ENCODE data around the gene FAU. TPM values are rescaled to one million over a fixed set of nuclear protein-coding genes. Genes with fewer than 3 reads are reported as not detected.
A peak's percentile ranks its signal among the peaks of the same experiment; 100 is the strongest.

The FAU gene
- total and polyA plus RNA-seq, 10 of the 15 experiments (the other 5 are each of a cell fraction or from before 2014, with no cell fraction given) = 332 to 1,347 (median 990) TPM

- no peak overlapping the region for H3K4me2 ChIP-seq (ENCODE audit: control insufficient read depth, insufficient read depth)
- 75% methylated on average over 13 of the region's 13 CpGs for WGBS (ENCODE audit: insufficient coverage, insufficient replicate concordance, low lambda C conversion rate, missing lambda C conversion rate)
- DNase-seq (ENCODE audit: low read depth, low spot score) = no peak
Measured at GRCh38 chr11:65129649-65130441, 7.9 kb upstream of the FAU start.

More at GRCh38 chr11:65129649-65130441, 7.9 kb upstream of the FAU start:
- H3K79me2 ChIP-seq (ENCODE audit: control insufficient read depth, insufficient read depth, low read length) = peaks cover 38% of the 10 kb centered on the region
- H3K27me3 ChIP-seq (replicated peaks in 1 of 2; ENCODE audit: control insufficient read depth in 2 of 2, insufficient read depth in 2 of 2, low read length in 1 of 2) = no peaks in the 10 kb centered on the region
- H3K27ac ChIP-seq (ENCODE audit: control insufficient read depth, insufficient read depth) = no peak overlapping the region
- TF ChIP-seq NFXL1 (IDR thresholded peaks at IDR 0.05; ENCODE audit: borderline replicate concordance) (no peak), CTCF (IDR thresholded peaks at IDR 0.05 in 2 of 3, conservative IDR thresholded peaks at IDR 0.05 in 1 of 3; ENCODE audit: control insufficient read depth in 2 of 3, extremely low read depth in 1 of 3, insufficient read depth in 1 of 3, low read depth in 3 of 3, low read length in 3 of 3) (0 out of 6 replicates have a peak, but pooled peaks of 2 of the 3 experiments have one; percentile 0 to 18), POLR2A (IDR thresholded peaks at IDR 0.05; ENCODE audit: low read depth, low read length) (peak; percentile 59), POLR2AphosphoS2 (IDR thresholded peaks at IDR 0.05; ENCODE audit: low read depth, low read length) (0 out of 2 replicates have a peak, but pooled peaks have one; percentile 29), POLR2AphosphoS5 (IDR thresholded peaks at IDR 0.05; ENCODE audit: low read length) (0 out of 2 replicates have a peak, but pooled peaks have one; percentile 35)
- ATAC-seq = no peak
- ChIA-PET CTCF (interaction anchor here (2.2 to 6.7 kb wide), 2 partner anchors 9 to 12 kb away, joined by 12 to 40 read pairs; partner anchors contain the start of genes FAU, MRPL49 and ZNHIT2), RAD21 (ENCODE audit: unreplicated experiment) (interaction anchor here (1.7 to 2.4 kb wide), 2 partner anchors 8 to 12 kb away, joined by 5 to 9 read pairs; partner anchors contain the start of genes FAU, MRPL49 and ZNHIT2), POLR2A (interaction anchor here (1.2 to 1.4 kb wide), 2 partner anchors 8 to 9 kb away, joined by 3 to 6 read pairs; partner anchors contain the start of genes FAU and MRPL49), SMC1A (ENCODE audit: uncharacterized antibody, unreplicated experiment) (no interaction called here)
- H4K20me1 ChIP-seq (ENCODE audit: control insufficient read depth, insufficient read depth) = 0 out of 2 replicates have a peak, but pooled peaks cover 4% of the 10 kb centered on the region
- H3K4me3 ChIP-seq = no peak overlapping the region
- intact Hi-C loops (cut with micrococcal nuclease; ENCODE audit: unreplicated experiment) = loop anchor here (5.0 to 10.0 kb wide), 2 partner anchors 52 to 125 kb away; partner anchors contain the start of gene CAPN1
- in situ Hi-C loops (cut with MboI) = no loop called here
- H3K9me3 ChIP-seq (replicated peaks; ENCODE audit: control insufficient read depth, insufficient read depth, low read length) = no peaks in the 10 kb centered on the region
- H3K9ac ChIP-seq (ENCODE audit: control insufficient read depth, insufficient read depth, low read length) = no peak overlapping the region
- H3K36me3 ChIP-seq (ENCODE audit: control insufficient read depth in 2 of 2, insufficient read depth in 2 of 2, low read length in 1 of 2) = peaks cover 29 to 42% of the 10 kb centered on the region in 2 experiments
- H3K4me1 ChIP-seq (ENCODE audit: control insufficient read depth, insufficient read depth, low read length) = peaks cover 18% of the 10 kb centered on the region
- BruUV-seq (replicated peaks) = no TSS peak
- no peak for FAIRE-seq
- H2AFZ ChIP-seq (ENCODE audit: control insufficient read depth, low read depth, low read length) = no peak overlapping the region

All from GM12878 (cell line).